Measurements from ENCODE around the gene CLCNKB.
"Not testable (repeated sequence)": the region's sequence is repeated elsewhere in the genome, so short reads cannot be mapped to it uniquely, and the experiment has no call there.

The CLCNKB gene

GRCh38 chr1:16039871-16040270 is 3.7 kb upstream of the CLCNKB start:
- H3K36me3 Mint-ChIP-seq (ENCODE audit: low read depth); H3K27ac Mint-ChIP-seq; H3K27me3 Mint-ChIP-seq; H3K4me3 Mint-ChIP-seq; H3K9me3 Mint-ChIP-seq; H3K4me1 Mint-ChIP-seq (ENCODE audit: low read depth): not testable (repeated sequence)

GRCh38 chr1:16041200-16041599 is 2.4 kb upstream of the CLCNKB start:
- Mint-ChIP-seq H3K4me3 (no peak overlapping the region), H3K4me1 (ENCODE audit: low read depth) (no peaks in the 10 kb centered on the region), H3K36me3 (ENCODE audit: low read depth) (no peaks in the 10 kb centered on the region), H3K27ac (no peak overlapping the region), H3K9me3 (no peaks in the 10 kb centered on the region), H3K27me3 (no peaks in the 10 kb centered on the region)

GRCh38 chr1:16042096-16042495 is 1.5 kb upstream of the CLCNKB start:
- no peaks in the 10 kb centered on the region for H3K27me3 Mint-ChIP-seq
- H3K4me3 Mint-ChIP-seq = no peak overlapping the region
- H3K9me3 Mint-ChIP-seq = no peaks in the 10 kb centered on the region
- no peaks in the 10 kb centered on the region for H3K36me3 Mint-ChIP-seq (ENCODE audit: low read depth)
- no peak overlapping the region for H3K27ac Mint-ChIP-seq
- no peaks in the 10 kb centered on the region for H3K4me1 Mint-ChIP-seq (ENCODE audit: low read depth)

GRCh38 chr1:16042654-16043053 is 928 bp upstream of the CLCNKB start:
- not testable (repeated sequence) for H3K36me3 Mint-ChIP-seq (ENCODE audit: low read depth); H3K27me3 Mint-ChIP-seq; H3K4me1 Mint-ChIP-seq (ENCODE audit: low read depth); H3K4me3 Mint-ChIP-seq; H3K27ac Mint-ChIP-seq; H3K9me3 Mint-ChIP-seq

GRCh38 chr1:16043950-16044349 is 368 bp downstream of the CLCNKB start:
- no peaks in the 10 kb centered on the region for H3K9me3 Mint-ChIP-seq
- no peak overlapping the region for H3K27ac Mint-ChIP-seq
- H3K4me3 Mint-ChIP-seq = no peak overlapping the region
- no peaks in the 10 kb centered on the region for H3K4me1 Mint-ChIP-seq (ENCODE audit: low read depth)
- H3K36me3 Mint-ChIP-seq (ENCODE audit: low read depth) = no peaks in the 10 kb centered on the region
- no peaks in the 10 kb centered on the region for H3K27me3 Mint-ChIP-seq

- H3K27me3 Mint-ChIP-seq = no peaks in the 10 kb centered on the region
Observed at GRCh38 chr1:16046842-16047241, 3.3 kb downstream of the CLCNKB start.

DNA sequence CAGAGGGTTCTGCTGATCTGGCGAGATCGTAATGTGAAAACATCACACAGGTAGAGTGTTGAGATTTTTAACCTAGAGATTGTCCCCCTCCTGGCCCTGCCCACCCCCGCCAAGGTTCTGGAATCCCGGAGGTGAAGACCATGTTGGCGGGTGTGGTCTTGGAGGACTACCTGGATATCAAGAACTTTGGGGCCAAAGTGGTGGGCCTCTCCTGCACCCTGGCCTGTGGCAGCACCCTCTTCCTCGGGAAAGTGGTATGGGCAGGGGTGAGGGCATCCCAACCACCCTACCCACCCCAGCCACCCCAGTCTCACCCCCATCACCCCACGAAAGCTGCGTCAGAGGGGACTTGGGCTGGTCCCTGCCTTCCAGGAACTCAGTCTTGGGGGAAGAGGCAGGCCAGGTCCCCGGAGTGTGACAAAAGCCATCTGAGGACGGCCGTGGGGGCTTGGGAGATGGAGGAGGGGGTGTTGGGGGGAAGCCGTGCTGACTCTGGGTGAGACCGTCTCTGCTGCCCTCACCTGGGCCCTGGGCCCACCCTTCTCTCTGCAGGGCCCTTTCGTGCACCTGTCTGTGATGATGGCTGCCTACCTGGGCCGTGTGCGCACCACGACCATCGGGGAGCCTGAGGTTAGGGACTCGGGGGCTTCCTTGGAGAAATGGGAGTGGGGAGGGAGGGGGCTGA is 4.4 kb downstream of the CLCNKB start:
- no peaks in the 10 kb centered on the region for H3K9me3 Mint-ChIP-seq
- H3K27ac Mint-ChIP-seq = no peak overlapping the region
- no peak overlapping the region for H3K4me3 Mint-ChIP-seq
- H3K27me3 Mint-ChIP-seq = no peaks in the 10 kb centered on the region
- H3K4me1 Mint-ChIP-seq (ENCODE audit: low read depth) = no peaks in the 10 kb centered on the region
- H3K36me3 Mint-ChIP-seq (ENCODE audit: low read depth) = no peaks in the 10 kb centered on the region

More at GRCh38 chr1:16046842-16047241, 3.3 kb downstream of the CLCNKB start:
- Mint-ChIP-seq H3K36me3 (ENCODE audit: low read depth) (no peaks in the 10 kb centered on the region), H3K9me3 (no peaks in the 10 kb centered on the region), H3K4me1 (ENCODE audit: low read depth) (no peaks in the 10 kb centered on the region), H3K4me3 (no peak overlapping the region), H3K27ac (no peak overlapping the region)

GRCh38 chr1:16048573-16049189 is 5.1 kb downstream of the CLCNKB start:
- H3K9me3 Mint-ChIP-seq = no peaks in the 10 kb centered on the region
- no peak overlapping the region for H3K27ac Mint-ChIP-seq
- H3K4me1 Mint-ChIP-seq (ENCODE audit: low read depth) = no peaks in the 10 kb centered on the region
- H3K27me3 Mint-ChIP-seq = no peaks in the 10 kb centered on the region
- H3K4me3 Mint-ChIP-seq = no peak overlapping the region
- H3K36me3 Mint-ChIP-seq (ENCODE audit: low read depth) = no peaks in the 10 kb centered on the region

DNA sequence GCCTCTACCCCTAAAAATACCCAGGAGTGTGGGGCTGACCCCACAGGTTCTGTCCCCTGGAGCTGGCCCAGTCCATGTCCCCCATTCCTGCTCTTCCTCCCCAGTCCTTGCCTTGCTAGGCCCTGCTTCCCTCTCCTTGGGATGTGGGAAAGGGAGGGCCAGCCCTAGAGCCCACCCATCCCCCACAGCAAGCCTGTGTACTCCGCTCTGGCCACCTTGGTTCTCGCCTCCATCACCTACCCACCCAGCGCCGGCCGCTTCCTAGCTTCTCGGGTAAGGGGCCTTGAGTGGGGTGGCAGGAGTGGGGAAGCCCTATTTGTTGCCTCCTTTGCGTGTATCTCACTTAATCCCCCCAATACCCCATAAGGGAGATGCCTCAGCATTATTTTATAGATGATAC is 6.7 kb downstream of the CLCNKB start:
- no peaks in the 10 kb centered on the region for H3K27me3 Mint-ChIP-seq
- no peaks in the 10 kb centered on the region for H3K36me3 Mint-ChIP-seq (ENCODE audit: low read depth)
- no peaks in the 10 kb centered on the region for H3K4me1 Mint-ChIP-seq (ENCODE audit: low read depth)
- H3K9me3 Mint-ChIP-seq = no peaks in the 10 kb centered on the region
- H3K4me3 Mint-ChIP-seq = no peak overlapping the region
- no peak overlapping the region for H3K27ac Mint-ChIP-seq

DNA sequence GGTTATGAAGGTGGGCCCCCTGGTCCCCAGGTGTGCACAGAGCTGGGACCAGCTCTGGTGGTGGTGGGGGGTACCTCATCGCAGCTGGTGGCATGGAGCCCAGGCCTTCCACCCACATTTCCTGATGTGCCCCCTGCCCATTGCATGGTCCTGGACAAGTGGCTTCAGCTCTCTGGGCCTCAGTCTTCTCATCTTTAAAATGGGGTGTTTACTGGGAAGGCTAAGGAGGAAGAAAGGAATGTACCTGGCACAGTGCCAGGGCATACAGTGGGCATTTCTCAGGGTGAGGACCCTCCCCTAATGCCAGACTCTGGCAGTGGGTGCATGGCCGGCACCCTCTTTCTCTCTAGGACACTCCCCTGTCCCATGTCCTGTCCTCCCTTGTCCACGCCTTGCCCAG is 7.5 kb downstream of the CLCNKB start:
- no peaks in the 10 kb centered on the region for H3K9me3 Mint-ChIP-seq
- H3K27ac Mint-ChIP-seq = no peak overlapping the region

DNA sequence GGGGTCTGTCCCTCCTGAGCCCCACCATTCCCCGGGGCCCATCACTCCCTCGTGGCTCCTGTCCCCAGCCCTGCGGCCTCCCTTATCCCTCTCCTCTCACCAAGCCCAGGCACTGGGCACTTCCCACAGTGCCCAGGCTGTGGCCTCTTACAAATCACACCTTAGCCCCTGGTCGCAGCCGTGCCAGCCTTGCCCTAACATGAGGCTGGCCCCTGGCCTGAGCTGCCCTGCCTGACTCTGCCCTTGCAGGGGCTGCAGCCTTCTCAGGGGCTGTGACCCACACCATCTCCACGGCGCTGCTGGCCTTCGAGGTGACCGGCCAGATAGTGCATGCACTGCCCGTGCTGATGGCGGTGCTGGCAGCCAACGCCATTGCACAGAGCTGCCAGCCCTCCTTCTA is 8.4 kb downstream of the CLCNKB start:
- not testable (repeated sequence) for H3K27me3 Mint-ChIP-seq; H3K4me1 Mint-ChIP-seq (ENCODE audit: low read depth); H3K9me3 Mint-ChIP-seq; H3K27ac Mint-ChIP-seq; H3K4me3 Mint-ChIP-seq; H3K36me3 Mint-ChIP-seq (ENCODE audit: low read depth)

More for the DNA sequence above, 7.5 kb downstream of the CLCNKB start:
- Mint-ChIP-seq H3K4me1 (ENCODE audit: low read depth) (no peaks in the 10 kb centered on the region), H3K36me3 (ENCODE audit: low read depth) (no peaks in the 10 kb centered on the region), H3K4me3 (no peak overlapping the region), H3K27me3 (no peaks in the 10 kb centered on the region)

- Mint-ChIP-seq H3K9me3 (no peaks in the 10 kb centered on the region), H3K4me1 (ENCODE audit: low read depth) (no peaks in the 10 kb centered on the region), H3K4me3 (no peak overlapping the region), H3K27me3 (no peaks in the 10 kb centered on the region), H3K27ac (no peak overlapping the region), H3K36me3 (ENCODE audit: low read depth) (no peaks in the 10 kb centered on the region)
Observed at GRCh38 chr1:16053781-16054502, 10.4 kb downstream of the CLCNKB start.

GRCh38 chr1:16054598-16055540 is 11.3 kb downstream of the CLCNKB start:
- Mint-ChIP-seq H3K27ac (no peak overlapping the region), H3K27me3 (no peaks in the 10 kb centered on the region), H3K36me3 (ENCODE audit: low read depth) (no peaks in the 10 kb centered on the region), H3K4me1 (ENCODE audit: low read depth) (no peaks in the 10 kb centered on the region), H3K9me3 (no peaks in the 10 kb centered on the region), H3K4me3 (no peak overlapping the region)

DNA sequence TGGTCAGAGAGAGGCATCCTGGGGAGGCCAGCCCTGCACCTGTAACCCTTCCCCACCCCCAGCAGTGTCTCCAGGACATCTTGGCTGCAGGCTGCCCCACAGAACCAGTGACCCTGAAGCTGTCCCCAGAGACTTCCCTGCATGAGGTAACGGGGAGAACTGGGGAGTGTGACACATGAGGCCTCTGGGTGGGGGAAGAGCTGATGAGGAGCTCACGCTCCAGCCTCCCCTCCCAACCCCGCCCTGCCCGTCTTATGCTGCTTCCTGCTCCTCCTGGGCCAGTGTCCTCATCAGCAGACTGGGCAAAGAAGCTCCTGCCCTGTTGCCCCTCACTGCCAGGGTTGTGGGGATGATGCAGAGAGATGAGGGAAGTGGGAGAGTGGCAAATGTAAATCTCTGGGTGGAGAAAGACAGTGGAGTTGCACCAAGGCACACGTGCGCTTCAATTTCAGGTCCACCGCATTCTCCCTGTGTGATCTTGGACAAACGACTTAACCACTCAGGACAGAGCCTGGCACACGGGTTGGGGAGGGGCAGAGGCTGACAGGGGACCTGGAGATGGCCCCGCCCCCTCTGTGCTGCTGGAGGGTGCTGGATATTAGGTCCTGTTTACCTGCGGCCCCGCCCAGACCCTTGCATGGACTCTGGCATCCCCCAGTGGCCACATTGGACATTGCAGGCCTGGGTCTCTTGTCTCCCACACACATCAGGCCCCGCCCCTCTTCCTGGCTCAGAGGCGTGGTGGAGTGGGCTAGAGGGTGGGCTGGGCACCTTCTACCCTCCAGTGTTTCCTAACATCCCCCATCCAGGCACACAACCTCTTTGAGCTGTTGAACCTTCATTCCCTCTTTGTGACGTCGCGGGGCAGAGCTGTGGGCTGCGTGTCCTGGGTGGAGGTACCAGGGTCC is 12.3 kb downstream of the CLCNKB start:
- Mint-ChIP-seq H3K27me3 (no peaks in the 10 kb centered on the region), H3K36me3 (ENCODE audit: low read depth) (no peaks in the 10 kb centered on the region), H3K27ac (no peak overlapping the region)

More for the DNA sequence above, 12.3 kb downstream of the CLCNKB start:
- Mint-ChIP-seq H3K4me1 (ENCODE audit: low read depth) (no peaks in the 10 kb centered on the region), H3K9me3 (no peaks in the 10 kb centered on the region), H3K4me3 (no peak overlapping the region)

All from stimulated activated naive CD8-positive, alpha-beta T cell treated with anti-CD3 and anti-CD28 coated beads, Interleukin-15, Interleukin-2, amounts not matched to agents 100 ng/mL and 50 ng/mL, for 24 hours (primary cell).